ENCODE measurements around the gene ACTR2. TPM values are rescaled to one million over a fixed set of nuclear protein-coding genes. Genes with fewer than 3 reads are reported as not detected.

The ACTR2 gene
- total and polyA plus RNA-seq, 9 donors: 33.4 to 146 (median 113) TPM

DNA sequence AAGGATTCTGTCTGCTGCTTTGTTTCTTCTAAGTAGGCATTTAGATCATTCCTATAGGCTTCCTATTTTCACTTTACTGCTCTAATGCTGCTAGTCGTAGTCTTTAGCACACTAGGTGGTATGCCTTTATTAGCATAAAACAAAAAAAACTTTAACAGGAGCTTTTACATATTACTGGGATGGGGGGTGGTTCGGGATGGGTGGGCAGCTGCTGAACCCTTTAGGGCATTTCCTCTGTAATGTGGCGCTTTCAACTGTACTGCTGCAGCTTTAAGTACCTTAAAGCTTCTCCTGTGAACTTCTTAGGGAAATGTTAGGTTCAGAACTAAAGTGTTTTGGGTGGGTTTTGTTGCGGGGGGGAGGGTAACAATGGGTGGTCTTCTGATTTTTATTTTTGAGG lies 41.3 kb downstream of the ACTR2 start:
- TF ChIP-seq EP300 (IDR thresholded peaks at IDR 0.05) (no peak), POLR2A (IDR thresholded peaks at IDR 0.05) (no peak)
- TF ChIP-seq, protein P1, sequence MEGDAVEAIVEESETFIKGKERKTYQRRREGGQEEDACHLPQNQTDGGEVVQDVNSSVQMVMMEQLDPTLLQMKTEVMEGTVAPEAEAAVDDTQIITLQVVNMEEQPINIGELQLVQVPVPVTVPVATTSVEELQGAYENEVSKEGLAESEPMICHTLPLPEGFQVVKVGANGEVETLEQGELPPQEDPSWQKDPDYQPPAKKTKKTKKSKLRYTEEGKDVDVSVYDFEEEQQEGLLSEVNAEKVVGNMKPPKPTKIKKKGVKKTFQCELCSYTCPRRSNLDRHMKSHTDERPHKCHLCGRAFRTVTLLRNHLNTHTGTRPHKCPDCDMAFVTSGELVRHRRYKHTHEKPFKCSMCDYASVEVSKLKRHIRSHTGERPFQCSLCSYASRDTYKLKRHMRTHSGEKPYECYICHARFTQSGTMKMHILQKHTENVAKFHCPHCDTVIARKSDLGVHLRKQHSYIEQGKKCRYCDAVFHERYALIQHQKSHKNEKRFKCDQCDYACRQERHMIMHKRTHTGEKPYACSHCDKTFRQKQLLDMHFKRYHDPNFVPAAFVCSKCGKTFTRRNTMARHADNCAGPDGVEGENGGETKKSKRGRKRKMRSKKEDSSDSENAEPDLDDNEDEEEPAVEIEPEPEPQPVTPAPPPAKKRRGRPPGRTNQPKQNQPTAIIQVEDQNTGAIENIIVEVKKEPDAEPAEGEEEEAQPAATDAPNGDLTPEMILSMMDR (IDR thresholded peaks at IDR 0.05): no peak
- H3K4me1 ChIP-seq (ENCODE audit: insufficient read depth): no peaks in the 10 kb centered on the region
- no peak overlapping the region for H3K4me3 ChIP-seq
- no peak overlapping the region for H3K27ac ChIP-seq
- intact Hi-C loops (cut with DNase I): loop anchor here in 3 of 4 donors (5.0 to 10.0 kb wide), 3 partner anchors 166 to 286 kb away; partner anchors contain the start of gene SPRED2 (in 2 of the 3)
- WGBS, 3 donors: 69 to 87% (median 87%) methylated on average over 4 of the region's 4 CpGs
- no peaks in the 10 kb centered on the region for H3K9me3 ChIP-seq
- H3K27me3 ChIP-seq: no peaks in the 10 kb centered on the region
- H3K36me3 ChIP-seq: no peaks in the 10 kb centered on the region
- DNase-seq: no peak

DNA sequence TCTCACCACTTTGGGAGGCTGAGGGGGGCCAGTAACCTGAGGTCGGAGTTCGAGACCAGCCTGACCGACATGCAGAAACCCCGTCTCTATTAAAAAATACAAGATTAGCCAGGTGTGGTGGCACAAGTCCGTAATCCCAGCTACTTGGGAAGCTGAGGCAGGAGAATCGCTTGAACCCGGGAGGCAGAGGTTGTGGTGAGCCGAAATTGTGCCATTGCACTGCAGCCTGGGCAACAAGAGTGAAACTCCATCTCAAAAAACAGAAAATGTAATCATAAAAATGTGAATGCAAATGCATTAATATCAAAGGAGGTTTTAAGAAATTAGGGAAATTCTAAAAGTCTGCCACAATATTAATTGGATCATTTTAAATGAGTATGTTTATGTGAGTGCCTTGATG lies 45.7 kb downstream of the ACTR2 start:
- Histone ChIP-seq H3K4me3 (no peak overlapping the region), H3K27ac (no peak overlapping the region), H3K9me3 (no peaks in the 10 kb centered on the region), H3K4me1 (ENCODE audit: insufficient read depth) (peaks cover 2% of the 10 kb centered on the region), H3K36me3 (no peaks in the 10 kb centered on the region), H3K27me3 (no peaks in the 10 kb centered on the region)
- WGBS, 3 donors: 95 to 96% (median 96%) methylated on average over 8 of the region's 8 CpGs
- DNase-seq: no peak
- TF ChIP-seq, protein P1 (IDR thresholded peaks at IDR 0.05): no peak
- no peak for TF ChIP-seq POLR2A (IDR thresholded peaks at IDR 0.05)
- no peak for TF ChIP-seq EP300 (IDR thresholded peaks at IDR 0.05)
- intact Hi-C loops (cut with DNase I): no loop called here

DNA sequence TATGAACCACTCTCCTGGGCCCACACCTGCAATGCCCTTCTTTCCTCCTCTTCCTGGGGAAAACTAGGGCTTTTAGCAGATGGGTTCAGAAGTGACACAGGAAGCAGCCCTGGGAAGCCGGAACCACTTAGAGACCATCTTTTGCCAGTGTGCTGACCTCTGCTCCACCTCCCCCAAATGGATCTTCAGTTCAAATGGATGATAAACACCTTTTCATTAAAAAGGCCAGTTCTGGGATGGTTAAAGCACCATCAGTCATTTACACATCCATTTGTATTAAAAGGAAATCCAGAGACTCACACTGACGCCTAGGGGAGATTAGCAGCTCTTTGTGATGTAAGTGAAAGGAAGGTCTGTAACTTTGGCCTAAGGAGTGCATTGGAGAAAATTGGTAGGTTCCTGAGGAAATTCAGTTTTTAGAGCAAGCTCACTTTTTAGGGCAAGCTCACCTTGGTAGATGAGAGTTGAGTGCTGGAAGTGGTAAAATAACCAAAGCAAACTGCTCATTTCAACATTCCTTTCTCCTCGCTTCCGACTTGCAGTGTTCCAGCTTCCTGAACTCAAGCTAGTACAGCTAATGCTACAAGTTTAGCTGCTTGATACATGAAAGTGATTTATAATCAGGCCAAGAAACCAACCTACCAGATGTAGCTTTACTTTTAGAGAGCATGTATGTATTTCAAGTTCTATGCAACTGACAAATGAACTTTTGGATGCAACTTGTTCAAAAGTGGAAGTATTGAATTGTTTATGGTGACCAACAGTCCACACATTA lies 47.7 kb downstream of the ACTR2 start:
- WGBS, 3 donors: 56 to 69% (median 65%) methylated on average over 4 of the region's 4 CpGs

DNA sequence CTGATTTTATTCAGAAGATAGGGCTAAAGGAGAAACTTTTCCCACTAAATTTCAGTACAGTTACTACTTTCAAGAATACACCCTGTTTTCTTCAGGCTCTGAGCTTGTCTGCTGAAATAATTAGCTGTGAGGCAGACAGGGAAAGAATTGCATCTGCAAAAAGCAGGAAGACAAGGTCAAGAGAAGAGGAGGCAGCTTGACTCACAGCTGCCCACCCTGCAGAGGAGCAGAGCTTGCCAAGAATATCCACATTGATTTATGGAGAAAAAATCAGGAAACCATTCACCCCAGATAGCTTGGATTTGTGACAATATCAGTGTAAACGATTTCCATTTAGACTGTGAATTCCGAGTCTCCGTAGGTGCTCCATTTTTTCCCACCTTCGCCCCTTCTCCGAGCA lies 49.0 kb downstream of the ACTR2 start:
- no peak overlapping the region for H3K4me3 ChIP-seq
- intact Hi-C loops (cut with DNase I): no loop called here
- no peaks in the 10 kb centered on the region for H3K9me3 ChIP-seq
- no peaks in the 10 kb centered on the region for H3K27me3 ChIP-seq
- H3K27ac ChIP-seq: no peak overlapping the region
- DNase-seq: no peak
- peaks cover 5% of the 10 kb centered on the region for H3K4me1 ChIP-seq (ENCODE audit: insufficient read depth)
- no peak for TF ChIP-seq POLR2A (IDR thresholded peaks at IDR 0.05)
- TF ChIP-seq, protein P1 (IDR thresholded peaks at IDR 0.05): no peak
- no peak for TF ChIP-seq EP300 (IDR thresholded peaks at IDR 0.05)
- 28 to 32% (median 28%) methylated on average over 5 of the region's 5 CpGs for WGBS, 3 donors
- H3K36me3 ChIP-seq: no peaks in the 10 kb centered on the region

More for the DNA sequence above, 47.7 kb downstream of the ACTR2 start:
- TF ChIP-seq EP300 (IDR thresholded peaks at IDR 0.05) (no peak), POLR2A (IDR thresholded peaks at IDR 0.05) (no peak)
- TF ChIP-seq, protein P1 (IDR thresholded peaks at IDR 0.05): no peak
- intact Hi-C loops (cut with DNase I): no loop called here
- DNase-seq: no peak
- Histone ChIP-seq H3K4me3 (no peak overlapping the region), H3K27ac (no peak overlapping the region), H3K4me1 (ENCODE audit: insufficient read depth) (peaks cover 5% of the 10 kb centered on the region), H3K9me3 (no peaks in the 10 kb centered on the region), H3K27me3 (no peaks in the 10 kb centered on the region), H3K36me3 (no peaks in the 10 kb centered on the region)
